Measurements from ENCODE around the gene SIRT1. TPM values are rescaled to one million over a fixed set of nuclear protein-coding genes. Genes with fewer than 3 reads are reported as not detected.
"Not testable (repeated sequence)": the region's sequence is repeated elsewhere in the genome, so short reads cannot be mapped to it uniquely, and the experiment has no call there.

The SIRT1 gene
- total and polyA plus RNA-seq, 10 of the 15 experiments (the other 5 are each of a cell fraction or from before 2014, with no cell fraction given), result 3.6 to 14.2 (median 10.2) TPM

DNA sequence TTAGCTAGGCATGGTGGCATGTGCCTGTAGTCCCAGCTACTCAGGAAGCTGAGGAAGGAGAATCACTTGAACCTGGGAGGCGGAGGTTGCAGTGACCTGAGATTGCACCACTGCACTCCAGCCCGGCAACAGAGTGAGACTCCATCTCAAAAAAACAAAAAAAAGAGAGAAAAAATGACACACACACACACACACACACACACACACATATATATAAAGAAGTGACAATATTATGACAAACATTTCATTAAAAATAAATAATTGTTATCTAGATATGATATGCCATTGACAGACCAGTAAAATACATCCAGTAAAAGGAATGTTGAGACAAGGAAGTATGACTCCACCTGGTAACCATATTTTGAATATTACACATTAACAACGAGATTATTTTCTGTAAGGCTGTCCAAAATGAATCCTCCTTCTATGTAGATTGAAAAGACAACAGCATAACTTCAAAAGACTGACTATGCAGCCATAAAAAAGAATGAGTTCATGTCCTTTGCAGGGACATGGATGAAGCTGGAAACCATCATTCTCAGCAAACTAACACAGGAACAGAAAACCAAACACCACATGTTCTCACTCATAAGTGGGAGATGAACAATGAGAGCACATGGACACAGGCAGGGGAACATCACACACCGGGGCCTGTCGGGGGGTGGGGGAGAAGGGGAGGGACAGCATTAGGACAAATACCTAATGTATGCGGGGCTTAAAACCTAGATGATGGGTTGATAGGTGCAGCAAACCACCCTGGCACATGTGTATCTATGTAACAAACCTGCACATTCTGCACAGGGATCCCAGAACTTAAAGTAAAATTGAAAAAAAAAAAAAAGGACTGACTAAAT, 48.7 kb upstream of the SIRT1 start:
- ChIA-PET CTCF (interaction anchor here (1.0 kb wide), 1 partner anchor 321 kb away, joined by 5 read pairs; no protein-coding TSS in a partner anchor), SMC1A (ENCODE audit: uncharacterized antibody, unreplicated experiment) (interaction anchor here (0.6 to 1.4 kb wide), 3 partner anchors 19 to 341 kb away, joined by 3 to 4 read pairs (median 3); no protein-coding TSS in a partner anchor), RAD21 (ENCODE audit: unreplicated experiment) (interaction anchor here (1.2 kb wide), 1 partner anchor 47 kb away, joined by 7 read pairs; no protein-coding TSS in a partner anchor)
- H3K9ac ChIP-seq (ENCODE audit: control insufficient read depth, insufficient read depth, low read length); H3K4me3 ChIP-seq; H3K79me2 ChIP-seq (ENCODE audit: control insufficient read depth, insufficient read depth, low read length); intact Hi-C loops (cut with micrococcal nuclease; ENCODE audit: unreplicated experiment); BruUV-seq (replicated peaks); H2AFZ ChIP-seq (ENCODE audit: control insufficient read depth, low read depth, low read length); H3K36me3 ChIP-seq (ENCODE audit: control insufficient read depth in 2 of 2, insufficient read depth in 2 of 2, low read length in 1 of 2); H3K9me3 ChIP-seq (replicated peaks; ENCODE audit: control insufficient read depth, insufficient read depth, low read length); FAIRE-seq; H4K20me1 ChIP-seq (ENCODE audit: control insufficient read depth, insufficient read depth); in situ Hi-C loops (cut with MboI); H3K4me1 ChIP-seq (ENCODE audit: control insufficient read depth, insufficient read depth, low read length); H3K4me2 ChIP-seq (ENCODE audit: control insufficient read depth, insufficient read depth); H3K27ac ChIP-seq (ENCODE audit: control insufficient read depth, insufficient read depth); H3K27me3 ChIP-seq (replicated peaks in 1 of 2; ENCODE audit: control insufficient read depth in 2 of 2, insufficient read depth in 2 of 2, low read length in 1 of 2); DNase-seq (ENCODE audit: low read depth, low spot score); ATAC-seq; POLR2A ChIA-PET: not testable (repeated sequence)
- 72% methylated on average over 6 of the region's 6 CpGs for WGBS (ENCODE audit: insufficient coverage, insufficient replicate concordance, low lambda C conversion rate, missing lambda C conversion rate)

DNA sequence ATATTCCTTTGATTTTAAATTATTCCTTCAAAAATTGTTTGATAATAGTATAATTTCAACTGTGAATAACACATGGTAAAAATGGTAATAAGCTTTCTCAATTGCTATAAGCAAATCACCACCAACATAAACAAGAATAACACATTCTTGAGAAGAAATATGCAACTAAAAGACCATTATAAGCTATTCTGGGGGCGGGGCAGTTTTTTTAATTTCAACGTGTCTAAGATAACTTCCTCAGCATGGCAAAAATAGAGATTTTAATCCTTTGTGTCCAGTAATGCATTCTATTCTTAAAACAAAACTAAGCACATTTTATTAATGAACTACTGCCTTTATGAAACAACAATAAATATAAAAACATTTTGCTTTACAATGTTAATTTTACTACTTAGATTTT, 48.0 kb upstream of the SIRT1 start:
- Histone ChIP-seq H3K79me2 (ENCODE audit: control insufficient read depth, insufficient read depth, low read length) (no peaks in the 10 kb centered on the region), H3K27ac (ENCODE audit: control insufficient read depth, insufficient read depth) (no peak overlapping the region)
- TF ChIP-seq, protein P1, sequence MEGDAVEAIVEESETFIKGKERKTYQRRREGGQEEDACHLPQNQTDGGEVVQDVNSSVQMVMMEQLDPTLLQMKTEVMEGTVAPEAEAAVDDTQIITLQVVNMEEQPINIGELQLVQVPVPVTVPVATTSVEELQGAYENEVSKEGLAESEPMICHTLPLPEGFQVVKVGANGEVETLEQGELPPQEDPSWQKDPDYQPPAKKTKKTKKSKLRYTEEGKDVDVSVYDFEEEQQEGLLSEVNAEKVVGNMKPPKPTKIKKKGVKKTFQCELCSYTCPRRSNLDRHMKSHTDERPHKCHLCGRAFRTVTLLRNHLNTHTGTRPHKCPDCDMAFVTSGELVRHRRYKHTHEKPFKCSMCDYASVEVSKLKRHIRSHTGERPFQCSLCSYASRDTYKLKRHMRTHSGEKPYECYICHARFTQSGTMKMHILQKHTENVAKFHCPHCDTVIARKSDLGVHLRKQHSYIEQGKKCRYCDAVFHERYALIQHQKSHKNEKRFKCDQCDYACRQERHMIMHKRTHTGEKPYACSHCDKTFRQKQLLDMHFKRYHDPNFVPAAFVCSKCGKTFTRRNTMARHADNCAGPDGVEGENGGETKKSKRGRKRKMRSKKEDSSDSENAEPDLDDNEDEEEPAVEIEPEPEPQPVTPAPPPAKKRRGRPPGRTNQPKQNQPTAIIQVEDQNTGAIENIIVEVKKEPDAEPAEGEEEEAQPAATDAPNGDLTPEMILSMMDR (IDR thresholded peaks at IDR 0.05 in 2 of 3, conservative IDR thresholded peaks at IDR 0.05 in 1 of 3; ENCODE audit: control insufficient read depth in 2 of 3, extremely low read depth in 1 of 3, insufficient read depth in 1 of 3, low read depth in 3 of 3, low read length in 3 of 3), result no peak
- TF ChIP-seq ESRRA (IDR thresholded peaks at IDR 0.05; ENCODE audit: low read length) (no peak), HDGF (IDR thresholded peaks at IDR 0.05) (no peak), JUNB (IDR thresholded peaks at IDR 0.05) (no peak), RBBP5 (conservative IDR thresholded peaks at IDR 0.05) (no peak), NFXL1 (IDR thresholded peaks at IDR 0.05; ENCODE audit: borderline replicate concordance) (no peak), NBN (IDR thresholded peaks at IDR 0.05) (no peak)
- TF ChIP-seq, protein P2, sequence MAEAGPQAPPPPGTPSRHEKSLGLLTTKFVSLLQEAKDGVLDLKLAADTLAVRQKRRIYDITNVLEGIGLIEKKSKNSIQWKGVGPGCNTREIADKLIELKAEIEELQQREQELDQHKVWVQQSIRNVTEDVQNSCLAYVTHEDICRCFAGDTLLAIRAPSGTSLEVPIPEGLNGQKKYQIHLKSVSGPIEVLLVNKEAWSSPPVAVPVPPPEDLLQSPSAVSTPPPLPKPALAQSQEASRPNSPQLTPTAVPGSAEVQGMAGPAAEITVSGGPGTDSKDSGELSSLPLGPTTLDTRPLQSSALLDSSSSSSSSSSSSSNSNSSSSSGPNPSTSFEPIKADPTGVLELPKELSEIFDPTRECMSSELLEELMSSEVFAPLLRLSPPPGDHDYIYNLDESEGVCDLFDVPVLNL (IDR thresholded peaks at IDR 0.05; ENCODE audit: low read depth, low read length), result no peak

More for the DNA sequence above, 48.0 kb upstream of the SIRT1 start:
- Histone ChIP-seq H3K9me3 (replicated peaks; ENCODE audit: control insufficient read depth, insufficient read depth, low read length) (no peaks in the 10 kb centered on the region), H3K4me2 (ENCODE audit: control insufficient read depth, insufficient read depth) (no peak overlapping the region), H3K4me3 (no peak overlapping the region), H3K36me3 (ENCODE audit: control insufficient read depth in 2 of 2, insufficient read depth in 2 of 2, low read length in 1 of 2) (no peaks in the 10 kb centered on the region), H3K9ac (ENCODE audit: control insufficient read depth, insufficient read depth, low read length) (no peak overlapping the region), H3K27me3 (replicated peaks in 1 of 2; ENCODE audit: control insufficient read depth in 2 of 2, insufficient read depth in 2 of 2, low read length in 1 of 2) (no peaks in the 10 kb centered on the region), H4K20me1 (ENCODE audit: control insufficient read depth, insufficient read depth) (no peaks in the 10 kb centered on the region), H2AFZ (ENCODE audit: control insufficient read depth, low read depth, low read length) (no peak overlapping the region), H3K4me1 (ENCODE audit: control insufficient read depth, insufficient read depth, low read length) (no peaks in the 10 kb centered on the region)
- no TSS peak for BruUV-seq (replicated peaks)
- DNase-seq (ENCODE audit: low read depth, low spot score), result no peak
- 32% methylated on average over 2 of the region's 2 CpGs for WGBS (ENCODE audit: insufficient coverage, insufficient replicate concordance, low lambda C conversion rate, missing lambda C conversion rate)
- CTCF ChIA-PET, result interaction anchor here (1.0 to 2.6 kb wide), 3 partner anchors 48 to 464 kb away, joined by 3 to 20 read pairs (median 5); no protein-coding TSS in a partner anchor
- in situ Hi-C loops (cut with MboI), result no loop called here
- SMC1A ChIA-PET (ENCODE audit: uncharacterized antibody, unreplicated experiment), result interaction anchor here (0.6 to 2.1 kb wide), 4 partner anchors 12 to 340 kb away, joined by 3 to 6 read pairs (median 4); no protein-coding TSS in a partner anchor
- ATAC-seq, result no peak
- POLR2A ChIA-PET, result no interaction called here
- FAIRE-seq, result no peak
- RAD21 ChIA-PET (ENCODE audit: unreplicated experiment), result interaction anchor here (0.7 to 1.2 kb wide), 2 partner anchors 13 to 48 kb away, joined by 4 to 7 read pairs; no protein-coding TSS in a partner anchor
- intact Hi-C loops (cut with micrococcal nuclease; ENCODE audit: unreplicated experiment), result no loop called here
